ENCODE results near the gene FOLR1.

FOLR1 gene

DNA sequence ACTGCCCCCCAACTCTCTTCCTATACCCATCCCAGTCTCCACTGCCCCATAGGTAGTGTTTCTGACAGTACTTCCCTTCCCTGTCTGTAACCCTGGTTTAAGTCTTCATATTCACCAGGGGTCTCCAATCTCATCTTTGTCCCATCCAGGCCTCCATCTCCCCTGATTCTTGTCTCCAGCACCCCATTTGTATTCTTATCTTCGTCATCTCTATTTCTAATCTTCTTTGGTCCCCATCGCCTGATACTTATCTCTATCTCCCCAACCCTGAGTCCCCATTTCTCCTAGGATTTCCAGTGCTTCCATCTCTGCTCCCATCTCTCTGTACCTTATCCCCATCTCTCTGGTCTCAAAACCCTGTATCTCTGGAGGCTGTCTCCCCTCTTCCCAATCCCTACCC lies 50.2 kb downstream of the FOLR1 start:
- Histone ChIP-seq H3K9ac (ENCODE audit: low read depth, low read length) (no peak overlapping the region), H3K36me3 (ENCODE audit: insufficient read depth, low read length) (peaks cover 14% of the 10 kb centered on the region), H4K20me1 (ENCODE audit: insufficient read depth, low read length) (peaks cover 8% of the 10 kb centered on the region; the same call in 1 of the 2 replicates), H3K4me3 (ENCODE audit: low read depth in 1 of 2, low read length in 2 of 2) (no peak overlapping the region), H3K27ac (ENCODE audit: low read length) (no peak overlapping the region), H3K9me3 (ENCODE audit: insufficient read depth, low read length, severe bottlenecking) (no peaks in the 10 kb centered on the region), H3K4me2 (ENCODE audit: insufficient read depth, low read length) (no peak overlapping the region), H2AFZ (ENCODE audit: low read depth, low read length) (no peak overlapping the region), H3K4me1 (ENCODE audit: insufficient read depth, low read length) (no peaks in the 10 kb centered on the region), H3K79me2 (ENCODE audit: insufficient read depth, low read length) (no peaks in the 10 kb centered on the region), H3K27me3 (ENCODE audit: insufficient read depth, low read length, poor library complexity) (peaks cover 6% of the 10 kb centered on the region)
- no peak for ATAC-seq (ENCODE audit: insufficient read depth, low read depth)
- DNase-seq: no peak
- TF ChIP-seq, protein P1, sequence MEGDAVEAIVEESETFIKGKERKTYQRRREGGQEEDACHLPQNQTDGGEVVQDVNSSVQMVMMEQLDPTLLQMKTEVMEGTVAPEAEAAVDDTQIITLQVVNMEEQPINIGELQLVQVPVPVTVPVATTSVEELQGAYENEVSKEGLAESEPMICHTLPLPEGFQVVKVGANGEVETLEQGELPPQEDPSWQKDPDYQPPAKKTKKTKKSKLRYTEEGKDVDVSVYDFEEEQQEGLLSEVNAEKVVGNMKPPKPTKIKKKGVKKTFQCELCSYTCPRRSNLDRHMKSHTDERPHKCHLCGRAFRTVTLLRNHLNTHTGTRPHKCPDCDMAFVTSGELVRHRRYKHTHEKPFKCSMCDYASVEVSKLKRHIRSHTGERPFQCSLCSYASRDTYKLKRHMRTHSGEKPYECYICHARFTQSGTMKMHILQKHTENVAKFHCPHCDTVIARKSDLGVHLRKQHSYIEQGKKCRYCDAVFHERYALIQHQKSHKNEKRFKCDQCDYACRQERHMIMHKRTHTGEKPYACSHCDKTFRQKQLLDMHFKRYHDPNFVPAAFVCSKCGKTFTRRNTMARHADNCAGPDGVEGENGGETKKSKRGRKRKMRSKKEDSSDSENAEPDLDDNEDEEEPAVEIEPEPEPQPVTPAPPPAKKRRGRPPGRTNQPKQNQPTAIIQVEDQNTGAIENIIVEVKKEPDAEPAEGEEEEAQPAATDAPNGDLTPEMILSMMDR (IDR thresholded peaks at IDR 0.05; ENCODE audit: borderline replicate concordance, extremely low read depth, low read length, poor library complexity, severe bottlenecking): no peak
- no peak for TF ChIP-seq EZH2 (IDR thresholded peaks at IDR 0.05; ENCODE audit: borderline replicate concordance, low read depth, low read length, severe bottlenecking)

DNA sequence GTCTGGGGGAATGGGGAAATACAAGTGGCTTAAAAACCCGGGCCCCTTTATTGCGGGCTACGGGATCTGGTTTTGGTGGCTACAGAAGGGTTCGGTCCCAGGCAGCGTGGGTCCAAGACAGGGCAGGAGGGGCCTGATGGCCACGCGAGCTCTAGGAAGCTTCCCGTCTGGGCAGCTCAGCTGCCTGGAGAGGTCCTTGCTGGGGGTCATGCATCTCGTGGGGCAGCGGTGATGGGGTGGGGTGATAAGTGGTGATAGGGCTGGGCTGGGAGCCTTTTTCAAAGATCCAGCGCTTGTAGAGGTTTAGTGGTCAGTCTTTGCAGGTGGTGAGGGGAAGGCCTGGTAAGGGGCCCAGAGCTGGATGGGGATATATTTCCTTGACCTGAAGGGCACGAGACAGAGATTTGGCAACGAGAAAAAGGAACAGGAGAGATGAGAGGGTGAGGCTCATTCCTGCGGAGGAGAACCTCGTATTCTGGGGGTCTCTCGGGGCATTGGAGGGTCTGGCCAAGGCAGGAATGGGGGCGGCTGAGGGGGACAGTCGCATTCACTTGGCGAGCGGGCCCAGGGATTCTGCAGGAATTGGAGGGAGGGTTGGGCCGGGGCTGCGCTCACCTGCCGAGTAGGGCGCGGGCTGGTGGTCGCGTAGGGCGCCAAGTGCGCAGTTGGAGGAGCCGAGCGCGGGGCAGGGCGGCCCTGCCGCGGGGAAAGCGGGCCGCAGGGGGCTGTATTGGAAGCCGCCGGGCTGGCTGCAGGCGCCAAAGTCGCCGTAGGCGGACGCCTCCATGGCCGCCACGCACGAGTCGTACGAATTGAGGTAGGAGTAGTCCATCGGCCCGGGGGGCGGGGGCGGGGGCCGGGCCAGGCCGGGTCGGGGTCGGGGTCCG lies 51.5 kb downstream of the FOLR1 start:
- Histone ChIP-seq H3K79me2 (ENCODE audit: insufficient read depth, low read length) (no peaks in the 10 kb centered on the region), H3K4me3 (ENCODE audit: low read depth in 1 of 2, low read length in 2 of 2) (no peak overlapping the region), H4K20me1 (ENCODE audit: insufficient read depth, low read length) (peaks cover 2% of the 10 kb centered on the region; the same call in 1 of the 2 replicates), H3K36me3 (ENCODE audit: insufficient read depth, low read length) (peaks cover 1% of the 10 kb centered on the region; the same call in 1 of the 2 replicates), H3K9ac (ENCODE audit: low read depth, low read length) (no peak overlapping the region), H2AFZ (ENCODE audit: low read depth, low read length) (no peak overlapping the region), H3K4me1 (ENCODE audit: insufficient read depth, low read length) (no peaks in the 10 kb centered on the region), H3K4me2 (ENCODE audit: insufficient read depth, low read length) (no peak overlapping the region), H3K9me3 (ENCODE audit: insufficient read depth, low read length, severe bottlenecking) (no peaks in the 10 kb centered on the region), H3K27ac (ENCODE audit: low read length) (no peak overlapping the region), H3K27me3 (ENCODE audit: insufficient read depth, low read length, poor library complexity) (peaks cover 6% of the 10 kb centered on the region)
- DNase-seq (no peak), ATAC-seq (ENCODE audit: insufficient read depth, low read depth) (no peak)
- TF ChIP-seq EZH2 (IDR thresholded peaks at IDR 0.05; ENCODE audit: borderline replicate concordance, low read depth, low read length, severe bottlenecking): no peak
- TF ChIP-seq, protein P1 (IDR thresholded peaks at IDR 0.05; ENCODE audit: borderline replicate concordance, extremely low read depth, low read length, poor library complexity, severe bottlenecking): no peak

DNA sequence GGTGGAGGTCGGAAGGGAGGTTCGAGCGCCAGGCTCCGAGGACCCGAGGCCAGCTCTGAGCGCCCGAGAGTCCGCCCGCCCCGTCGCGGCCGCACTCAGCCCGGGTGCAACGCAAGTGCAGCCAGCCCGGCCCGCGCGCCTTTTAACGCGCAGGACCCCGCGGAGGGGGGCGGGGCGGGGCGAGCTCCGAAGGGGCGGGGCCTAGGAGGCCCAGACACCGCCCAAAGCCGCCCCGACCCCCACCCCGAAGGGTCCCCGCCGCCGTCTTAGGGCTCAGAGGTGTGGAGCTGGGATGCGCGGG lies 52.1 kb downstream of the FOLR1 start, which contains the start of gene PHOX2A:
TSS of gene PHOX2A (minus strand) at position 117 of the 301 bp plus-strand sequence. CDS start 172 bp downstream, outside the sequence.
- H3K9me3 ChIP-seq (ENCODE audit: insufficient read depth, low read length, severe bottlenecking): no peaks in the 10 kb centered on the region
- H3K4me1 ChIP-seq (ENCODE audit: insufficient read depth, low read length): no peaks in the 10 kb centered on the region
- H3K9ac ChIP-seq (ENCODE audit: low read depth, low read length): no peak within 1 kb of the TSS
- H3K79me2 ChIP-seq (ENCODE audit: insufficient read depth, low read length): no peaks in the 10 kb centered on the region
- H3K4me3 ChIP-seq (ENCODE audit: low read depth in 1 of 2, low read length in 2 of 2): no peak within 1 kb of the TSS
- no peak within 1 kb of the TSS for H3K4me2 ChIP-seq (ENCODE audit: insufficient read depth, low read length)
- no peak within 1 kb of the TSS for H3K27ac ChIP-seq (ENCODE audit: low read length)
- TF ChIP-seq, protein P1 (IDR thresholded peaks at IDR 0.05; ENCODE audit: borderline replicate concordance, extremely low read depth, low read length, poor library complexity, severe bottlenecking): no peak
- no peak for TF ChIP-seq EZH2 (IDR thresholded peaks at IDR 0.05; ENCODE audit: borderline replicate concordance, low read depth, low read length, severe bottlenecking)
- no peaks in the 10 kb centered on the region for H4K20me1 ChIP-seq (ENCODE audit: insufficient read depth, low read length)
- no peaks in the 10 kb centered on the region for H3K36me3 ChIP-seq (ENCODE audit: insufficient read depth, low read length)
- DNase-seq: no peak
- H3K27me3 ChIP-seq (ENCODE audit: insufficient read depth, low read length, poor library complexity): peaks cover 6% of the 10 kb centered on the region
- no peak for ATAC-seq (ENCODE audit: insufficient read depth, low read depth)
- no peak within 1 kb of the TSS for H2AFZ ChIP-seq (ENCODE audit: low read depth, low read length)

Data from DND-41 (cell line).